HUES6 (cell line): ENCODE data around the gene TRPM3.

Experiments used
- H3K27ac ChIP-seq: 2 replicates; pipeline ENCODE4 v1.7.0; 2013; ENCODE audit warnings: low read depth, mild to moderate bottlenecking, low read length, inconsistent platforms
- H3K27me3 ChIP-seq: 2 replicates; pipeline ENCODE4 v1.6.1; 2013; ENCODE audit warnings: low read length; ENCODE audit not compliant: control insufficient read depth, insufficient read depth
- H3K36me3 ChIP-seq: 2 replicates; pipeline ENCODE4 v1.6.1; 2013; ENCODE audit warnings: low read length; ENCODE audit not compliant: control insufficient read depth, insufficient read depth
- H3K4me1 ChIP-seq: 2 replicates; pipeline ENCODE4 v1.6.1; 2013; ENCODE audit warnings: low read length; ENCODE audit not compliant: control insufficient read depth, insufficient read depth
- H3K4me3 ChIP-seq: 2 replicates; pipeline ENCODE4 v1.5.1; 2013; ENCODE audit warnings: low read depth, low read length
- H3K9ac ChIP-seq: one replicate; pipeline ENCODE4 v1.6.1; 2013; ENCODE audit warnings: mild to moderate bottlenecking, low read length
- H3K9me3 ChIP-seq: 2 replicates; pipeline ENCODE4 v1.6.1; 2013; ENCODE audit warnings: low read depth, low read length; ENCODE audit not compliant: control insufficient read depth, insufficient read depth

Gene TRPM3

DNA sequence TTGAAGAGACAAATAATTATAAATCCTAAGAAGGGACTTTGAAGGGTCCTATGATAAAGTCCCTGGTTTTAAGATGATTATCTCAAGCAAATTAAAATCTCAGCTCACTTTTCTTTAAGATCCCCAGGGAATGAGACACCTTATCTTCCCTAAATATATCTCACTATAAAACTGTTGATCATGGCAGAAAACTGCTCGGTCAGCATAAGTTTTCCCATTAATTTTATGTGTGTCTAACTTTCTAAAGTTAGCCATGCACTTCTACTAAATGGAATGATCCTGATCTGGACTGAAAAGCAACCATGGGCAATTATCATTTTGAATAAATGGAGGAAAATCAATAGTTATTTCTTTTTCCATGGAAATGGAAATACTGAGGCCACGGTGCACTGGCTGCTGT, 314.5 kb downstream of the TRPM3 start:
- no peak overlapping the region for H3K27ac ChIP-seq
- H3K36me3 ChIP-seq: no peaks in the 10 kb centered on the region
- H3K4me1 ChIP-seq: peaks cover 8% of the 10 kb centered on the region; the same call in 1 of the 2 replicates
- H3K9me3 ChIP-seq: no peaks in the 10 kb centered on the region
- no peak overlapping the region for H3K4me3 ChIP-seq
- no peak overlapping the region for H3K9ac ChIP-seq
- no peaks in the 10 kb centered on the region for H3K27me3 ChIP-seq

DNA sequence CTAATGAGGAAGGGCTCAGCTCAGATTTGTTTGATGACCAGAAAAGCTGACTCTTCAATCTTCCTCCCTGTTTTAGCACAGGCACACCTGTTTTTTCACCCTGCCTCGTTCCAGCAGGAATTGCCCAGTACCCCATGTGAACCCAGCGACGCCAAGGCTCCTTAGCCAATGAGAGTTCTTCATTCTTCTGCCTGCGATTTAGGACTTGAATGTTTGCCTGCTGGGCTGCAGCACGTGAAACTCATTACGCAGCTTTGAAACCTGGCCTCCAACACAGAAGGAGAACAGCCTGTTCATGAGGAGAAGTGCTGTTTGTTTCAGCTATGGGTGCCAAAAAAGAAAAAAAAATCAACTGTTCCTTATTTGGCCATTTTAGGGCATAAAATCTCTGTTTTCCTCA, 315.5 kb downstream of the TRPM3 start:
- Histone ChIP-seq H3K27me3 (no peaks in the 10 kb centered on the region), H3K4me1 (peaks cover 16% of the 10 kb centered on the region; the same call in 1 of the 2 replicates), H3K36me3 (no peaks in the 10 kb centered on the region), H3K9me3 (no peaks in the 10 kb centered on the region), H3K27ac (no peak overlapping the region), H3K9ac (no peak overlapping the region), H3K4me3 (no peak overlapping the region)

DNA sequence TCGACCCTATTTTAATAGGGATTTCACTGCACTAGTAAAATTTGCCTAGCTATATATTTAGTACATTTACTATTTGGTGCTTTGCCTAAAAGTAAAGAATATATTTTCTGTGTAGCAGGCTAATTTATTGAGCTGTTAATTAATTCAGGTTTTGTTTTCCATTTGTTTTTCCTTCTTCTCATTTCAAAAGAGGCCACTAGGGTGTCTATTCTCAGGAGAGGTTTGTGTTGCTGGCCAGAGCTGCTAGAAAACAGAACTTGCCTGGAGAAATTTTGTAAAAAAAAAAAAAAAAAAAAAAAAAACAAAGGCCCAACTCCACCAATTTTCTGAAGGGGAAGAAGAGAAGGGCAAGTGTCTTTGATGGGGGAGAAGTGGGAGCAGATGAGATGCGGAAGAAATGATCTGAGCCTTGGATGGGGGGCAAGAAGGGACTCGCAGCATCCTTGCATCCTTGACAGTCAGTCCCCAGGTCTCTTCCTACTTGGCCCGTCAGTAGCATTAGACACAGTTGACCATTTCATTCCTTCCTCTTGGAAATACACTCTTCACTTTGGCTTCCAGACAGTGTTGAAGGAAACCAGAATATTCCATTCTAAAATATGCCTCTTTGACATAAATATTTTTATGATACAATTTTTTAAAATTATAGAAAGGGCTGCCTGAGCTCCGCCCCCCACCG, 318.5 kb downstream of the TRPM3 start:
- Histone ChIP-seq H3K4me3 (no peak overlapping the region), H3K9ac (no peak overlapping the region), H3K4me1 (peaks cover 16% of the 10 kb centered on the region; the same call in 1 of the 2 replicates), H3K27me3 (no peaks in the 10 kb centered on the region), H3K9me3 (no peaks in the 10 kb centered on the region), H3K27ac (no peak overlapping the region), H3K36me3 (no peaks in the 10 kb centered on the region)

DNA sequence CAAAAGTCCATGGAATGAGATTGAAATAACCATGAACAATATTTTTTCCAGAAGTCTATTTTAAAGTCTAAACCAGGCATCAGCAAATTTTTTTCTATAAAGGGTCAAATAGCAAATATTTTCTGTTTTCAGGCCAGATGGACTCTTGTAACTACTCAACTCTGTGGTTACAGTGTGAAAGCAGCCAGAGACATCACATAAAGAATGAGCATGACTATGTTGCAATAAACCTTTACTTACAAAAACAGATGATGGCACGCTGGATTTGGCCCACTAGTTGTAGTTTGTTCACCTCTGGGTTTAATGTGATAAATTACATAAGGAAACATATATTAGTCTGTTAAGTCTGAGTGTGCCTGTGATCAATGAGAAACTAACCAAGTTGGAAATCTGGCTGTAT, 319.2 kb downstream of the TRPM3 start:
- Histone ChIP-seq H3K9me3 (no peaks in the 10 kb centered on the region), H3K36me3 (no peaks in the 10 kb centered on the region), H3K4me3 (no peak overlapping the region)

DNA sequence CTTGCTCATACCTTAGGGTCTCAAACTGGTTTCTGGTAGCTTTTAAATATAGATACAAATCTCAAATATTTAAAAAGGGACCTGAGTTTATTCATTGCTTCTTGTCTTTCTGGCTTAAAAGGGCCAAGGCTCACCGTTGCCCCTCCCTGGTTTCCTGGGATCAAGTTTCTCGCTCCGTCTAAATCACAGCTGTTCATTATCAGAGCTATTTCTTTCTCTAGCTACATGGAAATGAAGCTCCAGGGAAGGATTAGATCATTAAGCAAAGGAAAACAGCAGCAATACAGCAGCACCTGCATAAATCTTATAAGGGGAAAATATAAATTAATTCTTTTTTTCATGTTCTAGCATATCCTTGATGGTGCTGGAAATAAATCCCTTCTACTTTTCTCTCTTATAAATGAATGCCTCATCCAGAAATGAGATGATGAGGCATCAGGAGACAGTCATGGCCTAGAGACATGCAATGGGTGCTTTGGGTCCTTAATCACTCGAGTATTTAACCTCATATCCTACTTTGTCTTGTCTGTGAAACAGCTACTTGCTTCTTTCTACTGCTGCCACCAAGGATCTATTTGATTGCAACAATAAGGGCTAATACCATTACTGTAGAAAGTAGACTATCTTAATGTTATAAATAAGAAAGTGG, 320.1 kb downstream of the TRPM3 start:
- H3K36me3 ChIP-seq: no peaks in the 10 kb centered on the region
- H3K4me3 ChIP-seq: no peak overlapping the region
- no peaks in the 10 kb centered on the region for H3K27me3 ChIP-seq

More for the DNA sequence above, 319.2 kb downstream of the TRPM3 start:
- Histone ChIP-seq H3K9ac (no peak overlapping the region), H3K4me1 (peaks cover 16% of the 10 kb centered on the region; the same call in 1 of the 2 replicates), H3K27me3 (no peaks in the 10 kb centered on the region), H3K27ac (no peak overlapping the region)

DNA sequence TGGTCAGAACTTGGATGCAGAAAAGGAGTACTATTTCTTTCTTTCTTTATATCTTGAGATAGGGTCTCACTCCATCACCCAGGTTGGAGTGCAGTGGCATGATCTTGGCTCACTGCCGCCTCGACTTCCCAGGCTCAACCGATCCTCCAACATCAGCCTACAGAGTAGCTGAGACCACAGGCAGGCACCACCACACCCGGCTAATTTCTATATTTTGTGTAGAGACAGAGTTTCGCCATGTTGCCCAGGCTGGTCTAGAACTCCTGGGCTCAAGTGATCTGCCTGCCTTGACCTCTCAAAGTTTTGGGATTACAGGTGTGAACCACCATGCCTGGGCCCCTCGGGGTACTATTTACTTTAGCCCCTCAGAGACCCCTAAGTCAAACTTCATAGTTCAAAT, 323.4 kb downstream of the TRPM3 start:
- Histone ChIP-seq H3K4me3 (no peak overlapping the region), H3K36me3 (no peaks in the 10 kb centered on the region), H3K27me3 (no peaks in the 10 kb centered on the region)

More for the DNA sequence above, 320.1 kb downstream of the TRPM3 start:
- H3K27ac ChIP-seq: no peak overlapping the region
- peaks cover 16% of the 10 kb centered on the region; the same call in 1 of the 2 replicates for H3K4me1 ChIP-seq
- H3K9ac ChIP-seq: no peak overlapping the region
- H3K9me3 ChIP-seq: no peaks in the 10 kb centered on the region

DNA sequence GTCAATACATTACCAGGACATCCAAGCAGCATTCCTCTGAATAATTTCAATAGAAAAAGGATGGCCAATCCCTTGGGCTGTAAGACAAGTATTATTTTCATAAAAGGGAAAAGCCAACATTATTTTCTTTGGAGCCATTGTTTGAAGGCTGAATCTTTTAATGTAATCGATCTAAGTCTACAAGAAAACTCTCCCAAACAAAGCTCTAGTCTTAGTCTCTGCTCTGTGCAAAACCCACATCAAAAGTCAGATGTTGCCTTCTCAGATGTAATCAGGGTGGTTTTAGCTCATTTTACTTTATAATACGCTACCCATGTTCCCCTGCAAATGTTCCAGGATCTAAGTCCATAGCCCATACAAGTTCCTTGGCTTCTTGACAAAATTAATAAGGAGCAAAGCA, 325.6 kb downstream of the TRPM3 start:
- Histone ChIP-seq H3K4me3 (no peak overlapping the region), H3K9me3 (no peaks in the 10 kb centered on the region), H3K36me3 (no peaks in the 10 kb centered on the region), H3K9ac (no peak overlapping the region), H3K27ac (no peak overlapping the region), H3K4me1 (no peaks in the 10 kb centered on the region), H3K27me3 (no peaks in the 10 kb centered on the region)

More for the DNA sequence above, 323.4 kb downstream of the TRPM3 start:
- Histone ChIP-seq H3K27ac (no peak overlapping the region), H3K9me3 (no peaks in the 10 kb centered on the region), H3K9ac (no peak overlapping the region), H3K4me1 (peaks cover 10% of the 10 kb centered on the region; the same call in 1 of the 2 replicates)

DNA sequence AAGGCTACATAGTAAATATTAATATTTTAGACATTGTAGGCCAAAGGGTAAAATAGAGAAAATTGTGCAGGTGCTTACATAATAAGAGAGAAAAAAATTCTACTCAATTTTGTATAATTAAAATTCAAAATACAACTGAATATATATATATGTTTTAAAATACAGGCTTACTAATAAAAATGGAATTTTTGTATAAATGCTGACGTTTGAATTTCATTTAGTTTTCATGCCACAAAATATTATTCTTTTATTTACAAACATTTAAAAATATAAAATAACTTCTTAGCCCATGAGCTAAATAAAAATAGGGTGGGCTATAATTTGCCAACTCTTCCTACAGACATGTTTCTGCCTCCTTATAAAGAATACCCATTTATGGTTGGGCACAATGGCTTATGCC, 328.6 kb downstream of the TRPM3 start:
- Histone ChIP-seq H3K36me3 (no peaks in the 10 kb centered on the region), H3K27me3 (no peaks in the 10 kb centered on the region), H3K4me3 (no peak overlapping the region), H3K4me1 (no peaks in the 10 kb centered on the region), H3K9me3 (no peaks in the 10 kb centered on the region), H3K9ac (no peak overlapping the region), H3K27ac (no peak overlapping the region)

DNA sequence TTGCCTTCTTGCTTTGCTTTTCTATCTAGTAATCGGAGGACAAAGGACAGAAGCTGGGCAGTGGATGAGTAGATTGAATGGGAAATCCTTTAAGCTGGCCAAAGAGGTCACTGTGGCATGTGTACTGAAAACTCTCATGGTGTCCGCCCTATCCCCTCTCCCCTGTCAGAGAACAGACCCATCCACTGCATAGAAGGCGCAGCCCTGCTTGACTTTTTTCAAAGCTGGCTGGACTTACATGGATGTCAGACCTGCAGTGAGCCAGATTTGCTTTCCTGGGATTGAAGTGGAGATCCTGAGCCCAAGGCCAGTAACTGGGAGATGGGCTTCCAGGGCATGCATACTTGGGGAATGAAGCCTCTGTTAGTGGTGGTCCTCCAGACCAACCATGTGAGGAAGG, 329.5 kb downstream of the TRPM3 start:
- no peak overlapping the region for H3K9ac ChIP-seq
- H3K4me1 ChIP-seq: no peaks in the 10 kb centered on the region
- no peak overlapping the region for H3K4me3 ChIP-seq
- no peaks in the 10 kb centered on the region for H3K36me3 ChIP-seq
- no peaks in the 10 kb centered on the region for H3K27me3 ChIP-seq
- no peaks in the 10 kb centered on the region for H3K9me3 ChIP-seq
- H3K27ac ChIP-seq: no peak overlapping the region

DNA sequence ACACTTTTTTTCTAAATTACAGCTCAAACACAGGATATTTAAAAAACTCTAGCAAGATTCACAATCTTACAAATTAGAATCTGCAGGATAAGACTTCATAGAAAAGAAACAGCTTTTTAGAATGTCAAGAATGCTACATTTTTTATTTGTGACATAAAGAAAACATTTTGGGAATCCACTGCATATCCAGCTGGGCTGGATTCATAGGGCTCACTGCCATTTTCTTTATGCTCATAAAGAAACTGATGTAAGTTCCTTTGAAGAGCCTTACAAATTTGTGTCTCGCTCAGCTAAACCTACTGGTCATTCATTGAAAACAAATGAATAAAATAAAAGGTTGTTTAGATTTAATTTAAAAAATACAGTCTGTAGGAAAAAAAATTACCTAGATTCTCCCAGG, 332.3 kb downstream of the TRPM3 start:
- Histone ChIP-seq H3K9ac (no peak overlapping the region), H3K36me3 (no peaks in the 10 kb centered on the region), H3K9me3 (no peaks in the 10 kb centered on the region), H3K4me1 (no peaks in the 10 kb centered on the region), H3K4me3 (no peak overlapping the region), H3K27me3 (no peaks in the 10 kb centered on the region), H3K27ac (no peak overlapping the region)

DNA sequence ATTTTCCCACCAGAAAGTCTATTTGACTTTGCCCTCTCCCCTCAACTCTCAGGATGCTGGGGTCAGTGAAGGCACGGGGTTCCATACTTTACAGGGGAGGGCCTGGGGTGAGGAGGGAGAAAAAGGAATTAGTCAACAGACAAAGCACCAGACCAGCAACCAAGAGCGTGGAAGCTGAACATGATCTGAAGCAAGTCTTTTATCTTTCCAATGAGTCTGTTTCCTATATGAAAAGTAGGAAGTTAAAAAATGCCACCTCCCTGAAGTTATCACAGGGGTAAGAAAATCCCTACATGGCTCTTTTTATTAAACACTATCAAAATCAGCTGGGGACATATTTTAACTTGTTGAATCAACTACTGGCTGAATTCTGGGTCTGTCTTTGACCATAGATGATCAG, 337.0 kb downstream of the TRPM3 start:
- H3K4me3 ChIP-seq: no peak overlapping the region
- H3K27me3 ChIP-seq: no peaks in the 10 kb centered on the region
- no peaks in the 10 kb centered on the region for H3K4me1 ChIP-seq
- no peaks in the 10 kb centered on the region for H3K36me3 ChIP-seq
- no peak overlapping the region for H3K9ac ChIP-seq
- H3K27ac ChIP-seq: no peak overlapping the region
- H3K9me3 ChIP-seq: no peaks in the 10 kb centered on the region
